ENCODE data around the gene KLHDC9. TPM values are rescaled to one million over a fixed set of nuclear protein-coding genes. Genes with fewer than 3 reads are reported as not detected.
A peak's percentile ranks its signal among the peaks of the same experiment; 100 is the strongest.

The KLHDC9 gene
- total and polyA plus RNA-seq, 12 donors: 5.2 to 28.1 (median 19.6) TPM

GRCh38 chr1:161096015-161096414, 2.1 kb upstream of the KLHDC9 start:
- WGBS, 4 donors: 74 to 81% (median 76%) methylated on average over 2 of the region's 2 CpGs
- peaks cover 6 to 7% of the 10 kb centered on the region in 2 donors for H3K4me1 ChIP-seq (replicated peaks in 1 of 2)
- H3K27me3 ChIP-seq: no peaks in the 10 kb centered on the region
- H3K36me3 ChIP-seq (replicated peaks in 1 of 2): peaks cover 0 to 7% of the 10 kb centered on the region in 2 donors
- intact Hi-C loops (cut with DNase I): loop anchor here (5.0 kb wide), 1 partner anchor 104 kb away; no protein-coding TSS in a partner anchor
- TF ChIP-seq POLR2A (IDR thresholded peaks at IDR 0.05): no peak
- TF ChIP-seq CTCF (IDR thresholded peaks at IDR 0.05): no peak
- DNase-seq: no peak
- no peak overlapping the region for H3K27ac ChIP-seq
- no peak overlapping the region for H3K4me3 ChIP-seq
- no peaks in the 10 kb centered on the region for H3K9me3 ChIP-seq (replicated peaks in 1 of 3)

GRCh38 chr1:161096530-161096929, 1.6 kb upstream of the KLHDC9 start:
- peaks cover 0 to 11% of the 10 kb centered on the region in 2 donors for H3K36me3 ChIP-seq (replicated peaks in 1 of 2)
- intact Hi-C loops (cut with DNase I): loop anchor here (5.0 kb wide), 1 partner anchor 104 kb away; no protein-coding TSS in a partner anchor
- WGBS, 4 donors: 43 to 65% (median 52%) methylated on average over 1 of the region's 1 CpG
- H3K4me1 ChIP-seq (replicated peaks in 1 of 2): peaks cover 6 to 7% of the 10 kb centered on the region in 2 donors
- H3K27ac ChIP-seq: no peak overlapping the region
- TF ChIP-seq POLR2A (IDR thresholded peaks at IDR 0.05): no peak
- no peak for TF ChIP-seq CTCF (IDR thresholded peaks at IDR 0.05)
- DNase-seq: peak in 1 of 7 donors; percentile 49
- H3K4me3 ChIP-seq: no peak overlapping the region
- H3K9me3 ChIP-seq (replicated peaks in 1 of 3): no peaks in the 10 kb centered on the region
- no peaks in the 10 kb centered on the region for H3K27me3 ChIP-seq

GRCh38 chr1:161099090-161099802, 1.1 kb downstream of the KLHDC9 start:
- intact Hi-C loops (cut with DNase I): loop anchor here (5.0 kb wide), 1 partner anchor 107 kb away; no protein-coding TSS in a partner anchor
- peak in 2 of 7 donors; percentile 35 to 44 for DNase-seq
- Histone ChIP-seq H3K27ac (peak overlapping the region in 1 of 5 donors; percentile 80), H3K4me3 (peak overlapping the region in 1 of 4 donors; percentile 77), H3K27me3 (no peaks in the 10 kb centered on the region), H3K4me1 (replicated peaks in 1 of 2) (peaks cover 6 to 7% of the 10 kb centered on the region in 2 donors), H3K9me3 (replicated peaks in 1 of 3) (no peaks in the 10 kb centered on the region), H3K36me3 (replicated peaks in 1 of 2) (peaks cover 0 to 16% of the 10 kb centered on the region in 2 donors)
- TF ChIP-seq CTCF (IDR thresholded peaks at IDR 0.05) (no peak), POLR2A (IDR thresholded peaks at IDR 0.05) (no peak)
- 68 to 78% (median 74%) methylated on average over 9 of the region's 9 CpGs for WGBS, 4 donors

GRCh38 chr1:161100556-161100955, 2.4 kb downstream of the KLHDC9 start:
- Histone ChIP-seq H3K27ac (no peak overlapping the region), H3K36me3 (replicated peaks in 1 of 2) (peaks cover 0 to 16% of the 10 kb centered on the region in 2 donors), H3K4me3 (no peak overlapping the region), H3K27me3 (no peaks in the 10 kb centered on the region), H3K9me3 (replicated peaks in 1 of 3) (no peaks in the 10 kb centered on the region), H3K4me1 (replicated peaks in 1 of 2) (peaks cover 6 to 7% of the 10 kb centered on the region in 2 donors)
- DNase-seq: no peak
- TF ChIP-seq POLR2A (IDR thresholded peaks at IDR 0.05) (no peak), CTCF (IDR thresholded peaks at IDR 0.05) (no peak)
- intact Hi-C loops (cut with DNase I): no loop called here
- WGBS, 4 donors: 61 to 74% (median 67%) methylated on average over 2 of the region's 2 CpGs
